Measurements from ENCODE around the gene TRIM62.
"Not testable (repeated sequence)": the region's sequence is repeated elsewhere in the genome, so short reads cannot be mapped to it uniquely, and the experiment has no call there.

The TRIM62 gene

GRCh38 chr1:33110477-33110876 is 71.4 kb downstream of the TRIM62 start:
- TF ChIP-seq, protein P1, sequence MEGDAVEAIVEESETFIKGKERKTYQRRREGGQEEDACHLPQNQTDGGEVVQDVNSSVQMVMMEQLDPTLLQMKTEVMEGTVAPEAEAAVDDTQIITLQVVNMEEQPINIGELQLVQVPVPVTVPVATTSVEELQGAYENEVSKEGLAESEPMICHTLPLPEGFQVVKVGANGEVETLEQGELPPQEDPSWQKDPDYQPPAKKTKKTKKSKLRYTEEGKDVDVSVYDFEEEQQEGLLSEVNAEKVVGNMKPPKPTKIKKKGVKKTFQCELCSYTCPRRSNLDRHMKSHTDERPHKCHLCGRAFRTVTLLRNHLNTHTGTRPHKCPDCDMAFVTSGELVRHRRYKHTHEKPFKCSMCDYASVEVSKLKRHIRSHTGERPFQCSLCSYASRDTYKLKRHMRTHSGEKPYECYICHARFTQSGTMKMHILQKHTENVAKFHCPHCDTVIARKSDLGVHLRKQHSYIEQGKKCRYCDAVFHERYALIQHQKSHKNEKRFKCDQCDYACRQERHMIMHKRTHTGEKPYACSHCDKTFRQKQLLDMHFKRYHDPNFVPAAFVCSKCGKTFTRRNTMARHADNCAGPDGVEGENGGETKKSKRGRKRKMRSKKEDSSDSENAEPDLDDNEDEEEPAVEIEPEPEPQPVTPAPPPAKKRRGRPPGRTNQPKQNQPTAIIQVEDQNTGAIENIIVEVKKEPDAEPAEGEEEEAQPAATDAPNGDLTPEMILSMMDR (IDR thresholded peaks at IDR 0.05; ENCODE audit: control insufficient read depth, extremely low read depth, insufficient read depth): no peak
- no peak overlapping the region for H3K4me3 ChIP-seq (ENCODE audit: low read depth, low read length)
- no peak for DNase-seq (ENCODE audit: low read depth)

DNA sequence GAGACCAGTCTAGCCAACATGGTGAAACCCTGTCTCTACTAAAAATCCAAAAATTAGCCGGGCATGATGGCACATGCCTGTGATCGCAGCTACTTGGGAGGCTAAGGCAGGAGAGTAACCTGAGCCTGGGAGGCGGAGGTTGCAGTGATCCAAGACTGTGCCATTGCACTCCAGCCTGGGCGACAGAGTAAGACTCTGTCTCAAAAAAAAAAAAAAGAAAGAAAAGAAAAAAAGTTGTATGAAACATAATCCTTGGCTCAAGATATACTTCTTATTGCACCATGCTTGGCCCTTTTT is 81.8 kb downstream of the TRIM62 start:
- not testable (repeated sequence) for DNase-seq (ENCODE audit: low read depth); H3K4me3 ChIP-seq (ENCODE audit: low read depth, low read length)

DNA sequence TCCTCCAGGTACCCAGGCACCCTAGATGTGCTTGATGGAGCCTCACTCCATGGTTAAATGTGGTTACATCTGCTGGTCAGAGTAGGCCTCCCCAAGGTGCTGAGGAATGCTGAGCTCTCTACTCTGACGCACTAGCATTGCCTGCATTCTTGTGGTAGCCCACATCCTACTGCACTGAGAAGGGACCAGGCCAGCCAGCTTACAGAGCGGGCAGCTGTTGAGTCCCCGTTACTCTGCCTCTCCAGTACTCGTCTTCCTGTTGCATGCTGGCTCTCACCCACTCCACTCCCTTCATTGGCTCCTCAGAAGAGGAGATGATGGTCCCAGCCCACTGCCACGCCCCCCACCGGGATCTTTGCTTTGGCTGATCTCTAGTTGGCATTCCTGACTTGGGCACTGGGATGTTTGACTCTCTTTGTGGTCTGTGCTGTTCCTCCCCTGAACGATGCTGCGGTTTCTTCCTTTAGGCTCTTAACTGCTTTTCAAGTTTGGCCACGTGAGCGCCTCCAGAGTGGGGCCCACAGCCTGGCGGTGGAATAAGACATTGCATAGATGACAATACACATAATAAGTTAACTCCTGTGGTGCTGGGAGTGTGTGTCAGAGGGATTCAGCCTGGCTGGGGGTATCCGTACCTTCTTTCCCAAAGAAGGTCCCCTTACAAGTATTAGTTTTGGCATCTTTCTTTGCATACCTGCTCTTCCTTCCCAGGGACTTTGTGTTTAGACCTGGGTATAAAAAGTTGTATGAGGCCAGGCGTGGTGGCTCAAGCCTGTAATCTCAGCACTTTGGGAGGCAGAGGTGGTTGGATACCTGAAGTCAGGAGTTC is 82.3 kb downstream of the TRIM62 start:
- TF ChIP-seq, protein P1 (IDR thresholded peaks at IDR 0.05; ENCODE audit: control insufficient read depth, extremely low read depth, insufficient read depth): no peak
- no peak for DNase-seq (ENCODE audit: low read depth)
- H3K4me3 ChIP-seq (ENCODE audit: low read depth, low read length): no peak overlapping the region

DNA sequence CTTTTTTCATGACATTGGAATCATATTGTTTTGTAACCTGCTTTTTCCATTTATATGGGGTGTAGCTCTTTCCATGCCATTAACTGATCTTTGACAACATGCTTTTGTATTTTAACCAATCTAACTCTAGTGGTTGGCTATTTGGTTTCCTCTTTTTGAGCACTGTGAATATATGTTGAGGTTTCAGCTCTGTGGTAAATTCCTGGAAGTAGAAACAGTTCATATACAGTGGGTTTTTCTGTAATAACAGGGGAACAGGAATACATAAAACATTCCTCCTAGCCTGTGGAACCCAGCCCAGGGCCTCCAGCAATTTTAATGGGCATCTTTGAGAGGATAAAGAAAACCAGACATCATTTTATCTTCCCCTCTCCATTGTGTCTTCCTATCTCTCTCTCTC is 83.5 kb downstream of the TRIM62 start:
- no peak overlapping the region for H3K4me3 ChIP-seq (ENCODE audit: low read depth, low read length)
- no peak for DNase-seq (ENCODE audit: low read depth)
- TF ChIP-seq, protein P1 (IDR thresholded peaks at IDR 0.05; ENCODE audit: control insufficient read depth, extremely low read depth, insufficient read depth): no peak

- H3K4me3 ChIP-seq (ENCODE audit: low read depth, low read length): no peak overlapping the region
- DNase-seq (ENCODE audit: low read depth): no peak
- TF ChIP-seq, protein P1 (IDR thresholded peaks at IDR 0.05; ENCODE audit: control insufficient read depth, extremely low read depth, insufficient read depth): no peak
Measured at GRCh38 chr1:33097762-33098161, 84.1 kb downstream of the TRIM62 start.

DNA sequence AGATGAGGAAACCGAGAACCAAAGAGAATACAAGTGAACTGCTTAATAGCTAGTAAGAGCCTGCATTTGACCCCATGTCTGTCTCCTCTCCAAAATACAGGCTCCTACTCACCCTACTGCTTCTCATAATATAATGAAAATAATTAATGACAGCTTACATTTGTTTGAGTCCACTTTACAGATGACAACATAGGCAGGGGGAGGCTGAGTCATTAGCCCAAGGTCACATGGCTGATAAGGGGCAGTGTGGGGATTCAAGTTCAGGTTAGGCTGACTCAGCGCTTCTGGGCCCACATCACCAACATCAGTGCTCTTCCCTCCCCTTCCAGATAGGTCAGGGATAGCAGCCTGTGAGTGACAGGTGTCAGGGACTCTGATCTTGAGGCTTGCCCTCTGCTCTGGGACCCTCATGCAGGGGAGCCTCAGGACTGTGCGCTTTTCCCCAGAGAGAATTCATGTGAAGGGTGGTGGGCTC is 84.7 kb downstream of the TRIM62 start:
- DNase-seq (ENCODE audit: low read depth): no peak
- no peak overlapping the region for H3K4me3 ChIP-seq (ENCODE audit: low read depth, low read length)
- TF ChIP-seq, protein P1 (IDR thresholded peaks at IDR 0.05; ENCODE audit: control insufficient read depth, extremely low read depth, insufficient read depth): no peak

DNA sequence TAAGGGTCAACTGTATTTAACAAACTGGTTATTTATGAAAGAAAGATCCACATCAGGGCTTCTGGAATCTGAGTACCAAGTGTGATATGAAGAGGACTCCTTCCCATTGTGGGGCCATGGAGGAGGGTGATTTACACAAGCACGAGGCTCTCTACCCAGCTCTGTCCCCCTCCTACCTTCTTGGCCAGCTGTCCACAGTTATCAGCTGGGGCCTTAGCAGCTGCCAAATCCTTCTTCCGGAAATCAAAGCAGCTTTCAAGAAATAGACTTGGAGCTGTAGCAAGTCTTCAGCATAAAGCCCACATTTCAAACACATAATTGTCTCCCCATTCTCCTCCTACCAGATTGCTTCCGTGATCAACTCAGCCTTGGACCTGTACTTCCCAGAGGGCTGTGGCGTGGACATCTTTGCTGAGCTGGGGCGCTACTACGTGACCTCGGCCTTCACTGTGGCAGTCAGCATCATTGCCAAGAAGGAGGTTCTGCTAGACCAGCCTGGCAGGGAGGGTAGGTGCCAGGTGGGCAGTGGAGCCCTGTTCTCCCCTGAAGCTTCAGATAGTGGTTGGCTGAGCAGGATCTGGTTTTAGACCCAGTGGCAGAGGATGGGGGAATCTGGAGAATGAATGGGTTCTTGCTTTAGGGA is 85.4 kb downstream of the TRIM62 start:
- TF ChIP-seq, protein P1 (IDR thresholded peaks at IDR 0.05; ENCODE audit: control insufficient read depth, extremely low read depth, insufficient read depth): no peak
- DNase-seq (ENCODE audit: low read depth): no peak
- H3K4me3 ChIP-seq (ENCODE audit: low read depth, low read length): no peak overlapping the region
